AG09309 (cell line): ENCODE data around the gene APP.

ENCODE experiments used
- DNase-seq: peaks from one replicate; pipeline ENCODE4 v3.0.0-alpha.2; 2010; ENCODE audit warnings: low read depth
- H3K4me3 ChIP-seq: 2 replicates; pipeline ENCODE4 v1.5.1; 2011; ENCODE audit warnings: mild to moderate bottlenecking, low read depth, low read length, moderate library complexity; ENCODE audit not compliant: control insufficient read depth
- CTCF ChIP-seq: IDR thresholded peaks from 2 replicates; pipeline ENCODE4 v1.5.1; 2011; ENCODE audit warnings: mild to moderate bottlenecking, low read depth, low read length, inconsistent platforms; ENCODE audit not compliant: insufficient read depth, control insufficient read depth; ENCODE audit errors: missing control alignments

APP gene

GRCh38 chr21:25858325-25858724 is 312.2 kb downstream of the APP start:
- DNase-seq: no peak
- TF ChIP-seq CTCF: no peak
- no peak overlapping the region for H3K4me3 ChIP-seq

- DNase-seq: no peak
- no peak overlapping the region for H3K4me3 ChIP-seq
- no peak for TF ChIP-seq CTCF
Measured at GRCh38 chr21:25857308-25858074, 313.1 kb downstream of the APP start.

- DNase-seq: peak; percentile 8
- H3K4me3 ChIP-seq: no peak overlapping the region
- no peak for TF ChIP-seq CTCF
Measured at GRCh38 chr21:25855576-25855975, 315.0 kb downstream of the APP start.

GRCh38 chr21:25850126-25850842 is 320.3 kb downstream of the APP start:
- TF ChIP-seq CTCF: no peak
- no peak overlapping the region for H3K4me3 ChIP-seq
- no peak for DNase-seq

- no peak for TF ChIP-seq CTCF
- H3K4me3 ChIP-seq: no peak overlapping the region
- no peak for DNase-seq
Measured at GRCh38 chr21:25848309-25848708, 322.3 kb downstream of the APP start.

- no peak overlapping the region for H3K4me3 ChIP-seq
- DNase-seq: no peak
- TF ChIP-seq CTCF: no peak
Measured at GRCh38 chr21:25845729-25846256, 324.8 kb downstream of the APP start.
